SKM-1 treated with dmso at 0.1 percent for 144 hours (cell line): ENCODE results near the gene LRP1.

Source experiments
- DNase-seq: peaks from one replicate; lab custom pipeline; 2025; ENCODE audit not compliant: unreplicated experiment; lab: John Stamatoyannopoulos, UW

The LRP1 gene

DNA sequence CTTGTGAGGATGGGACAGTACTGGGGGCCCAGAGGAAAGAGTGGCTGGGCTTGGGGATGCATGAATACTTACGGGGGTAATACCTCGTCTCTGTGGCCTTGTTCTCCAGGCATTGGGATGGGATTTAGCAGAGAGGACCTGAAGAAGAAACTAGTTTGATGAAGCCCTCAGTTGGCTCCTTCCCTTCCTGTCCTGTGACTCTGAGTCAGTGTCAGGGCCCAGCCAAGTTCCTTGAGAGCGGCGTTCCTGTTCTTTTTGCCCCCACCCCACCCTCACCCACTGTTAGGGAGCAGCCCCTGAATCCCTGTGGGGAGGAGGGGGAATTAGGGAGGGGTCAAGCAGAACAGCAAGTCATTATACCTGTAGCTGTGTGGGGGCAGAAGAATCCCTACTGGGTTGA is 24.4 kb downstream of the LRP1 start:
- no peak for DNase-seq

DNA sequence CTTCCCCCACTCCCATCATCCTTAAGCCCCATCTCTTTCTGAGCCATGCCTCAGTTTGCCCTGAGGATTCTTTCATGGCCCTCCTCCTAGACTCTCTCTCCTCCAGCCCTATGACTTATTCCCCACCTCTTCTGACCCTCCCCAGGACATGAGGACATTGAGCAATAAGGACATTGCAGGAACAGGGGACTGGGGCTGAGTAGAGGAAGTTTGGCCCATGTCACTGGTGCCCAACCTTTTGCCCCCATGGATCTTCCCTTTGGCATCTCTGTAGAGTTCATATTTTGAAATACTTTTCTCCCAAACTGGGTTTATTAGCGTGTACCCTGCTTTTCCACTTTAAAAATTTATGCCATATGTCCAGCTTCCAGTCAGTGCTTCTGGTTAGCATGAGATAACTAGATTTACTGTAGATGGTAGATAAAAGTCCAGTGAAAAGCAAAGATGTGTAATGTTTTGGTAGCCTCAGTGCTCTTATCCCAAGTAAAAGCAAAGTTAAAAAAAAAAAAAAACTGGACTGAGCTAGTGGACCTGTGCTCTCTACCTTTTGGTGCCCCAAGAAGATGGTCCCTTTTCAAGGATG is 25.2 kb downstream of the LRP1 start:
- DNase-seq, result no peak

DNA sequence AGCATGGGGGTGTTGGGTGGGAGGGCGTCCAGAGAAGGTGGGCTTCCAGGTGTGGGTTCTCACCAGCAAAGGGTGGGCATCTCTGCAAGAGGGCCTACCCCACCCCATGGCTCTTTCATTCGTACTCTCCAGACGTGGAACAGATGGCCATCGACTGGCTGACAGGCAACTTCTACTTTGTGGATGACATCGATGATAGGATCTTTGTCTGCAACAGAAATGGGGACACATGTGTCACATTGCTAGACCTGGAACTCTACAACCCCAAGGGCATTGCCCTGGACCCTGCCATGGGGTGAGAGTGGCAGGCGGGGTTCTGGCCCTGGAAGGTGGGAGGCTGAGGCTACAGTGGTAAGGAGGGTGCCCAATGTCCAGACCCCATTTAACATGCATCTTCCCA is 25.8 kb downstream of the LRP1 start:
- DNase-seq, result no peak

DNA sequence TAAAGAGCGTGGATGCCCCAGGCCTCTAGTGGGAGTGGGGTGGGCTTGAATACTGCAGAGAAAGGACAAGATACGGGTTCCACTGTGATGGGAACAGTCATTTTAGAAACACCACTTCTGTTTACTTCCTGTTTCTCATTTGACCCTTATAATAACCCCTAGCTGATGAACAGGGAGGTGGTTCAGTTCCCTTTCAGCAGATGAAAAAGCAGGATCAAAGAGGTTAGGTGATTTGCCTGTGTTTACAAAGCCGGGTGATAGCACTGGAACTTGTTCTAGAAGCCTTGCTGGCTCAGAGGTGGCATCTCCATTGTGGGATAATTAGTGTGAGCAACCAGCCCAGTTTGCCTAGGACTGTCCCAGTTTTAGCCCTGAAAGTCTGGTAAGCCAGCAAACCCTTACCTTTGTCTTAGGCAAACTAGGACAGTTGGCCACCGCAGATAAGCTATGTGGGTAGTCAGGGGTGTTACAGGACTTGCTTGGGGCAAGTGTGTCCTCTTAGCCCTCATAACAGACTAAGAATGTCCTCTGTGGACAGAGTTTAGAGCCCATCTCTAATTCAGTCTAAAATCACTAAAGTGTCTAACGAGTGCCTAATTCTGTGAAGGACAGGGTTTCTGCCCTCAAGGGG is 26.6 kb downstream of the LRP1 start:
- peak; percentile 9 for DNase-seq

DNA sequence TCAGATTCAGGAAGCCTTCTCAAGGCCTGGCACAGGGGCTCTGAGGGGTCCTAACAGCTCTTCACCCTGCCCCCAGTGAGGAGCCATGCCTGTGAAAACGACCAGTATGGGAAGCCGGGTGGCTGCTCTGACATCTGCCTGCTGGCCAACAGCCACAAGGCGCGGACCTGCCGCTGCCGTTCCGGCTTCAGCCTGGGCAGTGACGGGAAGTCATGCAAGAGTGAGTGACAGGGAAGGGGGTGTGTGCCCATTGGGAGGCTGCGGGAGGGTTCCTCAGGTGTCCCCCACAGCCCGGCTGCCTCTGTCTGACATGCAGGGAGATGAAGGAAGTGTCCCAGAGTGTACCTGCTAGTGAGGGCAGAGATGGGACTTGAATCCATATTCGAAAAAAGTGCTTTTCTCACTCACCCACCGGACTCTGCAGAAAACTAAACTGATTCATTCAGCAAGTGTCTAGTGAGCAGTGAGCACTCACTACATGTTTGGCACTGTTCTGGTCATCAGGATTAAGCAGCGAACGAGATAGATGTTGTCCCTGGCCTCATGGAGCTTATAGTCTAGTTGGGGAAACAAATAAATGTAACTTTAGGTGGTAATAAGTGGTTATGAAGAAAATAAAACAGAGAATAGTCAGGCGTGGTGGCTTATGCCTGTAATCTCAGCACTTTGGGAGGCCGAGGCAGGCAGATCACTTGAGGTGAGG is 28.6 kb downstream of the LRP1 start:
- no peak for DNase-seq

DNA sequence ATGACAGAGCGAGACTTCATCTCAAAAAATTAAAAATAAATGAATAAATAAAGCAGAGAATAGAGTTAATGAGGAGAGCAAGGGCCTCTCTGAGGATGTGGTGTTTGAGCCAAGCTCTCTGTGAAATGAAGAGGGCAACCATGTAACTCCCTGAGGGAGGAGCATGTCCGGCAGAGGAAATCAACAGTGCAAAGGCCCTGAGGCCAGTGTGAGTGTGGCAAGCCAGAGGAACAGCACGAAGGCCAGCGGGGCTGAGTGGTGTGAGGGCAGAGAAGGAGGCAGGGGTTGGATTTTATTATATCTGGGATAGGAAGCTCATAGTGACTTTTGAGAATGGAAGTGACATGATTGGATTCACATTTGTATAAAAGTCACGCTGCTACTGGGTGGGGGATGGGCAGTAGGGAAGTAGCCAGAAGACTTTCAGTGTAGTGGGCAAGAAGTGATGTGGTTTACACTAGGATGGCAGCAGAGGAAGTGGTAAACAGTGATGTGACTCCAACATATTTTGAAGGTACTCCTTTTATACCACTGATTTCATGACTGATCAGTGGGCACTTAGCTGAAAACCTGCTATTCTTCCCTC is 29.4 kb downstream of the LRP1 start:
- peak; percentile 24 for DNase-seq

DNA sequence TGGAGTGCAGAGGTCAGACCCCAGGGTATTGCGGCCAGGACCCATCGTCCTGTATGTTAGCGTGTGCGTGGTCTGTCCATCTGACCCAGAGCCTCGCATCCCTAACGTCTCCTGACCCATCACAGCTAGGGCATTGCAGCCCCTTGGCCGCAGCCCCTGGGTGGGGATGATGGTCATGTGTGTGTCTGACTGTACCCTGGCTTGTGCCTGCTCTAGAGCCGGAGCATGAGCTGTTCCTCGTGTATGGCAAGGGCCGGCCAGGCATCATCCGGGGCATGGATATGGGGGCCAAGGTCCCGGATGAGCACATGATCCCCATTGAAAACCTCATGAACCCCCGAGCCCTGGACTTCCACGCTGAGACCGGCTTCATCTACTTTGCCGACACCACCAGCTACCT is 29.9 kb downstream of the LRP1 start:
- DNase-seq, result no peak

DNA sequence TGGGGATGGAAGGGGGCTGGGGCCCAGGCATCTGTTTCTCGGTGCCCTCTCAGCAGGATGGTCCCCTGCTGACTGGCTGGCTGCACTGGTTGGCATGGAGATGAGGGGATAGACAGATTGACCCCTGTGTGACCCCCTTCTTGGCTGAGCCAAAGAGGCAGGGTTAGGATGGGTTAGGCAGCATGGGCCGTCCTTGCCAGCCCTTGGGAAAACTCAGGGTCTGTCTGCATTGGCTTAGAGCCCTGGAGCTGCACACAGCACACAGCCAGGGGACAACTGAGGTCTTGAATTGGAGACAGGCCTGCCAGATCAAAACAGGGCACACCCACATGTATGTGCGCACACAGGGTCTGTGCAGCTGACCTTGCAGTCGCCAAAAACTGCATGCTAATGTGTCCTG is 30.4 kb downstream of the LRP1 start:
- no peak for DNase-seq

DNA sequence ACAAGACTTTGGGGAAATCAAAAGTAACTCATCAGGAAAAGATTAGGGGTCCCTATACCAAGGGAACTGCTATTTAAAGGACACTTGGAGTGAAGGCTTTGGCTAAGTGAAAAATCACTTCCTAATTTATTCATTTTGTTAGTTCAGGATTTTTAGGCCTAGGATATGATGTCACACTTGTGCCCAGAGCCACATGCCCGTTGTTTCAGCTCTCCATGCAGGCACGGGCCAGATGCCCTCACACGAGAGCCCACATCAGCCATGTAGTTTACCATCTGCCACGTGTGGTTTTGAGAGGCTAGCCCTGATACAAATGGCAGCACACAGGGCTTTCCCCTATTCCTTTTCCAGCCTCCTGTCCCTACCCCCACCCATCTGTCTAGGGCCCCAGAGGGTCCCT is 31.0 kb downstream of the LRP1 start:
- DNase-seq, result no peak

DNA sequence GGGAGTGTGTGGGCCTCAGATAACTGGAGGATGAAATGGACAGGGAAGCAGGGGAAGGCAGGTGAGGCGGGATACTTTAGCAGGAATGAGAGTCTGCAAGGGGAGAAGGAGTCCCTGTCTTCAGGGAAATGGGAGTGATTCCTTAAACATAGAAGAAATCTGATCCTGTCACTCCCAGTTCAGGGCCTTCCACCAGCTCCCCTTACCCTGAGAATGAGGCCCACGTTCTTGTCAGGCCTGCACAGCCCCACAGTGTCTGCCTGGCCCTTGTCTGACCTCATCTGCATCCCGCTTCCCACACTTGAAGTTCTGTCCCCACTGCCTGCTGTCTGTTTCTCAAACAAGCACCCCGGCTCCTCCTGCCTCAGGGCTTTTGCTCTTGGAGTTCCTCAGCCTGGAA is 31.8 kb downstream of the LRP1 start:
- no peak for DNase-seq

DNA sequence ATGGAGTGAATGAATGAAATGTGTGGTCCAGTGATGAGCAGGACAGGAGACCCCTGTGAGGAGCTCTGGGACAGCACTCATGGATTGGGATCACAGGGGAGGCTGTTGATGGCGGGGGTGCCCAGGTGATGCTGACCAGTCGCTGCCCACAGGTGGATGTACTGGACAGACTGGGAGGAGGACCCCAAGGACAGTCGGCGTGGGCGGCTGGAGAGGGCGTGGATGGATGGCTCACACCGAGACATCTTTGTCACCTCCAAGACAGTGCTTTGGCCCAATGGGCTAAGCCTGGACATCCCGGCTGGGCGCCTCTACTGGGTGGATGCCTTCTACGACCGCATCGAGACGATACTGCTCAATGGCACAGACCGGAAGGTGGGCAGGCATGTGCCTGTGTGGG is 32.5 kb downstream of the LRP1 start:
- DNase-seq, result no peak

DNA sequence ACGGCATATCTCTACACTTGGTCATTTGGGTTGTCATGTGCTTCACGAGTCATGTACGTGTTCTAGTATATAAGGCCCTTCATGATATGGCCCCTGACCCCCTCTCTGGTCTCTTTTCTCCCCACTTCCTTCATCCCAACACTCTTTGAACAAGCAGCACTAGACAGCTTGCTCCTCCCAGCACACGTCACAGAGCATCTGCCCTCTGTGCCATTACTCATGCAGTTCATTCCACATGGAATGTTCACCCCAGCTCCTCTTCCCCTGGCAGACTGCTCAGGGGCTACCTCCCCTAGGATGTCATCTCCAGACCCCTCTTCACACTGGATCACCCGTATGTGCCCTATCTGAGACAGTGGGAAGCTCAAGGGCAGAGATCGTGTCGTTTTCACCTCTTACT is 33.2 kb downstream of the LRP1 start:
- DNase-seq, result no peak

DNA sequence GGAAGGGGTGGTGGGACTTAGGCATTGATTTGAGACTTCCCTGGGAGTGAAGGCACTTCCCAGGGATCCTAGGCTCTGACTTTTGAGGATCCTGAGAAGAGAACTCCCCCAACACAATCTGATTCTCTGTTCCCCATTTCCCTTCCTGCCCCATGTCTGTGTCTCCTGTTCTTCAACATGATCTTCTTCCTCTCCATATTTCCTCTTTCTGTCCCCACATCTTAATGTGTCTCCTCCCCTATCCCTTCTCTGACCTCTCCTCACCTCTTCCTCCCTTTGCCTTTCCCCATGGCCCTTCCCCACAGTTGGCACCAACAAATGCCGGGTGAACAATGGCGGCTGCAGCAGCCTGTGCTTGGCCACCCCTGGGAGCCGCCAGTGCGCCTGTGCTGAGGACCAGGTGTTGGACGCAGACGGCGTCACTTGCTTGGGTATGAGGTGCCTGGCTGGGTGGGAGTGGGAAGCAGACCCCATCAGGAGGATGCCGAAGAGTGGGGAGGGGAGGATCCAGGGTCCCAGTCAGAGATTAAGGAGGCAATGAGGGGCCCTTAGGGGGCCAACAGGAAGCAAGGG is 34.4 kb downstream of the LRP1 start:
- DNase-seq, result peak; percentile 53

DNA sequence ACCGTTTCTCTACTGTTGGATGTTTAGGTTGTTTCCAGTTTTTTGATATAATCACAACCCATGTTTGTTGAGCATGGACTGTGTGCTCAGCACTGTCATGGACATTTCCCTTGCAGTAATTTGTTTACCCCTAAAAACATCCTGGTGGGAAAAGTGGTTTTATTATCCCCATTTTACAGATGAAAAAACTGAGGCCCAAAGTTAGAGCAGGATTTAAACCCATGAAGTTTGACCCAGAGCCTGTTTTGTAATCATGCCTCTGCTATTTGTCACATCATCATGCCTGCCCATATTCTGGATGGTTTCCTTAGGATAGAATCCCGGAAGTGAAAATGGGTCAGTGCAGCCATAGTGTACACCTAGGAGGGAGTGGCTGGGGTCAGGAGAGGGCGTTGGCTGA is 36.2 kb downstream of the LRP1 start:
- no peak for DNase-seq

DNA sequence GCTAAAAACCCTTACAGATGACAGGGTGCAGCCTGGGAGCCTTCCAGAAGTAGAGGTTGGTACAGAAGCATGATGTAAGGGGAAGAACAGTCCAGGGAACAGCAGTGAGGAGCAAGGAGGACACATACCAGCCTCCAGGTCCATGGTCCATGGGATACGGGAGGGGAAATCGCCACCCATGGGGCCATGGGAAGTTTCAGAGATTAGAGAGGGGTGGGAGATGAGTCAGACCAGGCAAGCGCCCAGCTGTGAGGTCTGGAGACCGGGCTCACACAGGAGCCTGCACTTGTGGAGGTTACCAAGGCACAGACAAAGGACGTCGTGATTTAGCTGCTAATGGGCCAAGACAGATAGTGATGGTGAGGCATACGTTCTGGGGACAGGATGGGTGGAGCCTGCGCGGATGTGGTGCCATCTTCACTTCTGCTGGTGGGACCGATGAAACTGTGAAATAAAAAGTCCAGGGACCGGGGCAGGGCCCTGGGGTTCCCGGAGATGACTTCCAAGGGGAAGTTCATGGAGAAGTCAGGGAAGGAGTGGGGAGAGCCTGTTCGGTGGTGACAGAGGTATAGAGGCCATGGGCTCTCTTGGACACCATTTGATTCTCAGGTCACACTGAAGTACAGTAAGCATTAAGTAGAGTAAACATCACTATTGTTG is 36.8 kb downstream of the LRP1 start:
- DNase-seq, result no peak

DNA sequence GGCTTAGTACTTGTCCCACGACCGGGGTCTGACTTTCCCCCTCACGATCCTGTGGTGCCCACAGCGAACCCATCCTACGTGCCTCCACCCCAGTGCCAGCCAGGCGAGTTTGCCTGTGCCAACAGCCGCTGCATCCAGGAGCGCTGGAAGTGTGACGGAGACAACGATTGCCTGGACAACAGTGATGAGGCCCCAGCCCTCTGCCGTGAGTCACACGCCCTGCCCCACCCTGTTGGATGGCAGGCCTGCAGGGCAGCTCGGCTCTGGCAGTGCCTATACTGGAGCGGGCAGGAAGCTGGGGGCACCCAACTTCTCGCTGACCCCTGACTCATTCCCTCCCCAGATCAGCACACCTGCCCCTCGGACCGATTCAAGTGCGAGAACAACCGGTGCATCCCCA is 37.5 kb downstream of the LRP1 start:
- DNase-seq, result no peak

DNA sequence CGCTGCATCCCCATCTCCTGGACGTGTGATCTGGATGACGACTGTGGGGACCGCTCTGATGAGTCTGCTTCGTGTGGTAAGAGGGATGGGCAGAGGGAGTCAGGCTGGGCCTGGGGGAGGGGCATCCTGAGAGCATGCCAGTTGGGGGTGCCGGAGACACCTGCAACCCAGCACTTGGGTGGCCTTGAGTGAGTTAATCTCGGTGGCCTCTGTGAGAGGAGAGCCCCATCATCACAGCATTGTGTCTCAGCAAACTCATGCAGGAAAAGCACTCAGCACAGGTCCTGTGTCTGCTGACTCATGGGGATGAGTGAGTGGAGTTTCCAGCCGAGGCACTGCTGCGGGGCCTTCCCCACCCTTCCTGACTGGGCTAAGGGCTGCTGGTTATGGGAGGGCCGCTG is 38.7 kb downstream of the LRP1 start:
- DNase-seq, result no peak

DNA sequence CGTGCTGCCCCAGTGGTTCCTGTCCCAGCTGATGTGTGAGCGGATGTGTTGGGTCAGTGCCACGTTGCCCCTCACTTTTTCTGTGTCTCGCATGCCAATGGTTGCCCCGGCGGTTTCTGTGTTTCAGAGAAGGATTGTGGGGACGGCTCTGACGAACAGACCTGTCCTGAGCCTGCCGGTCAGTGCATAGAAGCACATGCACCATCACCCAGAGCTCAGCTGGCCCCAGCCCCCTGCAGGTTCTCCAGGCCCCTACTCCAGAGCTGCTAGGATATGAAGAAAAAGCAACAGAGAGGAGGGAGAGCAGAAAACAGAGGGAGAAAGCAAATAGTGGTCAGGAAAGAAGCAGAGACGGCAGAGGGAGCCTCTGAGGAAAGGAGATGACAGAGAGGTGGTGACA is 39.8 kb downstream of the LRP1 start:
- DNase-seq, result no peak

DNA sequence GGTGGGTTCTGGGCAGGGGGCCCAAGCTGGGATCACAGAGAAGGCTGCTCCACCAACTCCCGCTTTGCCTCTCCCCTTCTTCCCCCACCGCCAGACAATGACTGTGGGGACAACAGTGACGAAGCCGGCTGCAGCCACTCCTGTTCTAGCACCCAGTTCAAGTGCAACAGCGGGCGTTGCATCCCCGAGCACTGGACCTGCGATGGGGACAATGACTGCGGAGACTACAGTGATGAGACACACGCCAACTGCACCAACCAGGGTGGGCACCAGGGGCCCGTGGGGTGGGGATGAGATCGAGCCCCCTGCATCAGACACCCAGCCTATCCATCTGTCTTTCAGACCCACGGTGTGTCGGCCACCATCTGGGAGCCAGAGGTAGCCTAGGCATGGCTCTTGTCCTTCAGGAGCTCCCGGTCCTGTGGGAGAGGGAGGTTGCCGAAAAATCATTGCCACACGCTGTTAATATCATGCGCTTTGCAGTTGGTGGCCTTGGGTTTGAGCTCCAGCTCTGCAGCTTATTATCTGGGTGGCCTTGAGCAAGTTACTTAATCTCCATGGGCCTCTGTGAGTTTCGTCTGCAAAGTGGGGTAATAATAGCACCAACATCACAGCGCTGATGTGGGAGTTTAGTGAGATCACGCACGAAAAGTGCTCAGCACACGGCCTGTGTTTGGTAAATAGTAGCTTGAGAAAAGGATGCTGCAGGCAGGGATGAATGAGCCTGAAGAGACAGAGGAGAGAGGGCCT is 40.9 kb downstream of the LRP1 start:
- no peak for DNase-seq

DNA sequence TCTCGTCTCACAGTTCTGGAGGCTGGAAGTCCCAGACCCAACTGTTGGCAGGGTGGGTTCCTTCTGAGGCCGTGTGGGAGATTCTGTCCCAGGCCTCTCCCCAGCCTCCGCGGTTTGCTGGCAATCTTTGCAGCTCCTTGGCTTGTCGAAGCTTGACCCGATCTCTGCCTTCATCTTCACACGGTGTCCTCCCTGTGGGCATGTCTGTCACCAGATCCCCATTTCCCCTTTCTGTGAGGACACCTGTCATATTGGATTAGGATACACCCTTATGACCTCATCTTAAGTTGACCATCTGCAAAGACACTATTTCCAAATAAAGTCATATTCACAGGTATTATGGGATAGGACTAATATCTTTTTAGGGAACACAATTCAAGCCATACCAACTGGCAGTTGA is 41.7 kb downstream of the LRP1 start:
- no peak for DNase-seq

DNA sequence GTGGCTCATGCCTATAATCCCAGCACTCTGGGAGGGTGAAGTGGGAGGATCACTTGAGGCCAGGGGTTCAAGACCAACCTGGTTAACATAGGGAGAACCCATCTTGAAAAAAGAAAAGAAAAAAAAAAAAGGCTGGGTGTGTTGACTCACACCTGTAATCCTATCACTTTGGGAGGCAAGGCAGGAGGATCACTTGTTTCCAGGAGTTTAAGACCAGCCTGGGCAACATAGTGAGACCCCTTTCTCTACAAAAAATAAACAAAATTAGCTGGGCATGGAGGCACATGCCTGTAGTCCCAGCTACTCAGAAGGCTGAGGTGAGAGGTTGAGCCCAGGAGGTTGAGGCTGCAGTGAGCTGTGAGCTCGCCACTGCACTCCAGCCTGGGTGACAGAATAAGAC is 42.1 kb downstream of the LRP1 start:
- DNase-seq, result no peak
